Calu3 (cell line): ENCODE results near the gene SMG7. TPM values are rescaled to one million over a fixed set of nuclear protein-coding genes. Genes with fewer than 3 reads are reported as not detected.

Experiments used
- BruUV-seq: library from RNA; stranded (reverse); fragments of 400-500 nt; replicated peaks from 2 replicates; lab custom pipeline; 2021; lab: Mats Ljungman, UMichigan
- CTCF ChIA-PET: fragments of 300-600 bp; sonication (Branson Sonifier 250); formaldehyde crosslinking; loops from one replicate; lab custom pipeline; 2022; ENCODE audit warnings: antibody characterized with exemption; lab: Charles Lee
- DNase-seq: peaks from one replicate; pipeline ENCODE4 v3.0.0; 2022
- H3K27ac Mint-ChIP-seq: one replicate; pipeline ENCODE4 v1.8.0; 2022; ENCODE audit warnings: mixed read lengths; ENCODE audit not compliant: unreplicated experiment
- H3K27me3 Mint-ChIP-seq: one replicate; pipeline ENCODE4 v1.8.0; 2022; ENCODE audit warnings: mixed read lengths; ENCODE audit not compliant: unreplicated experiment
- H3K36me3 Mint-ChIP-seq: one replicate; pipeline ENCODE4 v1.8.0; 2022; ENCODE audit warnings: mild to moderate bottlenecking, moderate library complexity, mixed read lengths; ENCODE audit not compliant: insufficient read depth, unreplicated experiment
- H3K4me1 Mint-ChIP-seq: one replicate; pipeline ENCODE4 v1.8.0; 2022; ENCODE audit warnings: mild to moderate bottlenecking, low read depth, mixed read lengths; ENCODE audit not compliant: unreplicated experiment
- H3K4me3 Mint-ChIP-seq: one replicate; pipeline ENCODE4 v1.8.0; 2022; ENCODE audit warnings: mild to moderate bottlenecking, low read depth, moderate library complexity, mixed read lengths; ENCODE audit not compliant: unreplicated experiment
- H3K9me3 Mint-ChIP-seq: one replicate; pipeline ENCODE4 v1.8.0; 2022; ENCODE audit warnings: low read depth, mixed read lengths; ENCODE audit not compliant: unreplicated experiment
- CTCF ChIP-seq: fragments of 200-600 bp; IDR thresholded peaks from one replicate; pipeline ENCODE4 v1.8.0; 2022; ENCODE audit warnings: antibody characterized with exemption; ENCODE audit not compliant: unreplicated experiment
- intact Hi-C: fragments of 100-400 bp; cut with micrococcal nuclease; formaldehyde crosslinking; loops from one replicate; pipeline ENCODE4 v1.10.0; 2022; ENCODE audit not compliant: unreplicated experiment
- total RNA-seq: library from RNA; stranded (reverse); gene quantifications from 2 replicates; pipeline ENCODE4 v1.2.3, GENCODE V29; 2022

Gene SMG7
- total RNA-seq, 1 experiment from 2014 or later: 96.3 TPM

DNA sequence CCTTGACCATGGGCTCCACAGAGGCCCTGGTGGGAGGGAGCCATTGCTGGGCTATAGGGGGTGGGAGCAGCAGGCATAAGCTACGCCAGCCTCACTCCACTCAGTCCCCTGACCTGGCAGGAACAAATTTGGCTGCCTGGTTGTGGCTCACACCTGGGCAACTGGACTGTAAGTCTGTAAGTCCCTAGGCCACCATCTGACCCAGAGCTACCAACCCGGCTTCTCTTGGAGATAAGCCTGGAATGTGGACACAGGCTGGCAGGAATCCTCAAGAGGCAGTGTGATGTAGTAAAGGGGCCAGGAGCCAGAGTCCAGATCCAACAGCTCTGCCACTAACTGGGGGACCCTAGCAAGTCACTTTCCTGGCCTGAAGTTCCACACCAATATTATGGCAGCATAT lies 106.6 kb downstream of the SMG7 start:
- Mint-ChIP-seq H3K36me3 (no peaks in the 10 kb centered on the region), H3K9me3 (no peaks in the 10 kb centered on the region), H3K27me3 (no peaks in the 10 kb centered on the region), H3K4me3 (no peak overlapping the region), H3K4me1 (no peaks in the 10 kb centered on the region), H3K27ac (no peak overlapping the region)
- TF ChIP-seq CTCF: no peak
- CTCF ChIA-PET: interaction anchor here (1.1 kb wide), 1 partner anchor 11 kb away, joined by 3 read pairs; the partner anchor contains the start of gene NCF2
- BruUV-seq: no TSS peak
- no peak for DNase-seq
- intact Hi-C loops: no loop called here

DNA sequence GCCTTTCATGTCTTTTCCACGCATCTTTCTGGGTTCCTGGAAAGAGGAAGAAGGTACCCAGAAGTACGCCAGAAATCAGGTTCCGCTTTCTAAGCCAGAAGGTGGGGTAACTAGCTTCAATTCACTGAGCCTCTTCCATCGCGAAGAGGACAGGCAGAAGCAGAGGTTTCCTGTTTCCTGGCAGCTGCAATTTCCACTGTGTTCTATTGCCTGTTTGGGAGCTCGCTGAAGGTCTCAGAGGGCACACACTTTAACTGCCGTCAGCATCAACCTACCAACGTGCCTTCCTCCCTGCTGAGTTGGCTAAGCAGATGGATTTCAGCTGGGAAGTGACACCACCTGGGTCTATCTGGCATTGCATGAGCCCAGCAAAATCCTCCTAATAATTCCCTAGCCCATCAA lies 108.0 kb downstream of the SMG7 start:
- no peaks in the 10 kb centered on the region for H3K27me3 Mint-ChIP-seq
- no peaks in the 10 kb centered on the region for H3K36me3 Mint-ChIP-seq
- no peak for DNase-seq
- H3K9me3 Mint-ChIP-seq: no peaks in the 10 kb centered on the region
- no peak for TF ChIP-seq CTCF
- no TSS peak for BruUV-seq
- no peaks in the 10 kb centered on the region for H3K4me1 Mint-ChIP-seq
- H3K27ac Mint-ChIP-seq: no peak overlapping the region
- no peak overlapping the region for H3K4me3 Mint-ChIP-seq
- intact Hi-C loops: no loop called here
- CTCF ChIA-PET: no interaction called here

DNA sequence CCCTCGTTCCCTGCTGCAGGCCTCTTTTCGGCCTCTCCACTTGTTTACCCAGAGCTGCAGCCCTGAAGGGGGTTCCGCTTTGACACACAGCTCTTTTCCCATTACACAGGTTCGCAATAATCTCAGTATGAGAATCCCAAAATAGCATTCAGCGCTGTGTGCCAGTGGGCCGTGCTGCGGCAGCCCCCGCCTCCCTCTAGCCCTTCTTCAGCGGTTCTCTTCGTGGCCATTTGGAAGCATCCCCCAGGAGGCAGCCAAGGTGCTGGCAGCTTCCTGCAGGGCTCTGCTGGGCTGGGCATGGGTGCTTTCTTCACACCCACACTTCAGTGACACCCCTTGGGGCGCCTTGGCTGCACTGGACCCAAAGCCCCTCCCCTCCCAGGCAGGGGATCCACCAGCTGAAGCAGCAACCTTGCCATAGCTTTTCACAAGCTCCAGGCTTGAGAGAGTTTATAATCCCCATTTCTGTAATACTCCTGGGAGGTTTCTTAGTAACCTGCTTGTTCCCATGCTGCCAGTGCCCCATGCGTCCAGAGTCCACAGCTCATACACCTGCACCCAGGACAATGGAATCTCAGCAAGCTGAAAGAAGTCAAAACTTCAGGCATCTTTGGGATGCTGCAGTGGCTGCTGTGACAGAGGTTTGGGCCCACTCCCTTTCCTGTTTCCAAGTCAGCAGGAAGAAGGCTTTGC lies 109.9 kb downstream of the SMG7 start:
- BruUV-seq: no TSS peak
- Mint-ChIP-seq H3K4me1 (no peaks in the 10 kb centered on the region), H3K36me3 (no peaks in the 10 kb centered on the region), H3K4me3 (no peak overlapping the region), H3K9me3 (no peaks in the 10 kb centered on the region), H3K27ac (no peak overlapping the region), H3K27me3 (no peaks in the 10 kb centered on the region)
- no peak for DNase-seq
- CTCF ChIA-PET: no interaction called here
- intact Hi-C loops: no loop called here
- TF ChIP-seq CTCF: no peak

DNA sequence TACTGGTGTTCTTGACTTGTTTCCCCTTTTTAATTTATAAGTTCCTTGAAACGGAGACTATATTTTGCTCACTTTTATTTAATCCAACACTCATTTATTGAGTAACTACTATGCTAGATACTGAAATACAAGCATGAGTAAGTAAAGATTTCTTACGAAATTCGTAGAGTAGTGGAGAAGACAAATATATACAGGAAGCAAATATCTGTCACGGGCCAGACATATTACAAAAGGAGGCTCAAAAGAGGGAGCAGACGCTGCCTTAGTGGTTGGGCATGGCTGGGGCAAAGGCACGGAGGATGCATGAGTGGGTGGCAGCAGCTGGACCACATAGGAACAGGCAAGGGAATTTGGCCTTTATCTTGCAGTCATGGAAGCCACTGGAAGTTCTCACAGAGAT lies 111.2 kb downstream of the SMG7 start:
- no peaks in the 10 kb centered on the region for H3K36me3 Mint-ChIP-seq
- CTCF ChIA-PET: no interaction called here

More for the DNA sequence above, 111.2 kb downstream of the SMG7 start:
- intact Hi-C loops: no loop called here
- Mint-ChIP-seq H3K27me3 (no peaks in the 10 kb centered on the region), H3K4me1 (peaks cover under 1% of the 10 kb centered on the region), H3K4me3 (no peak overlapping the region), H3K9me3 (no peaks in the 10 kb centered on the region), H3K27ac (no peak overlapping the region)
- no peak for DNase-seq
- BruUV-seq: no TSS peak
- TF ChIP-seq CTCF: no peak
